Nucleus accumbens (tissue), 56 donors: ENCODE results near the gene PLEKHM3.
"Not testable (repeated sequence)": the region's sequence is repeated elsewhere in the genome, so short reads cannot be mapped to it uniquely, and the experiment has no call there.

Source experiments
- DNase-seq, 56 donors: peaks; one replicate each; lab custom pipeline; 2025; lab: John Stamatoyannopoulos, UW

PLEKHM3 gene

GRCh38 chr2:207811658-207812057 is 213.7 kb downstream of the PLEKHM3 start:
- not testable (repeated sequence) for DNase-seq

- no peak for DNase-seq
Measured at GRCh38 chr2:207810200-207810788, 215.0 kb downstream of the PLEKHM3 start.

GRCh38 chr2:207808119-207808518 is 217.2 kb downstream of the PLEKHM3 start:
- no peak for DNase-seq

- DNase-seq: no peak
Measured at GRCh38 chr2:207807516-207807915, 217.8 kb downstream of the PLEKHM3 start.

GRCh38 chr2:207805566-207806226 is 219.6 kb downstream of the PLEKHM3 start:
- DNase-seq: no peak

GRCh38 chr2:207802650-207803049 is 222.7 kb downstream of the PLEKHM3 start:
- DNase-seq: no peak

- DNase-seq: no peak
Measured at GRCh38 chr2:207801259-207801658, 224.1 kb downstream of the PLEKHM3 start.

- DNase-seq: no peak
Measured at GRCh38 chr2:207796585-207797350, 228.6 kb downstream of the PLEKHM3 start.

GRCh38 chr2:207792244-207792785 is 233.0 kb downstream of the PLEKHM3 start:
- no peak for DNase-seq

GRCh38 chr2:207791579-207792243 is 233.6 kb downstream of the PLEKHM3 start:
- DNase-seq: no peak

GRCh38 chr2:207790898-207791297 is 234.4 kb downstream of the PLEKHM3 start:
- no peak for DNase-seq

GRCh38 chr2:207787800-207788199 is 237.5 kb downstream of the PLEKHM3 start:
- DNase-seq: no peak

GRCh38 chr2:207787017-207787416 is 238.3 kb downstream of the PLEKHM3 start:
- DNase-seq: no peak

GRCh38 chr2:207784898-207785297 is 240.4 kb downstream of the PLEKHM3 start:
- no peak for DNase-seq

- DNase-seq: no peak
Measured at GRCh38 chr2:207783514-207783913, 241.8 kb downstream of the PLEKHM3 start.

GRCh38 chr2:207782238-207783030 is 242.9 kb downstream of the PLEKHM3 start:
- DNase-seq: no peak

- no peak for DNase-seq
Measured at GRCh38 chr2:207779523-207779922, 245.8 kb downstream of the PLEKHM3 start.

GRCh38 chr2:207778298-207778882 is 246.9 kb downstream of the PLEKHM3 start:
- DNase-seq: no peak

GRCh38 chr2:207777124-207777523 is 248.2 kb downstream of the PLEKHM3 start:
- no peak for DNase-seq

- no peak for DNase-seq
Measured at GRCh38 chr2:207775473-207775872, 249.9 kb downstream of the PLEKHM3 start.
